GM18507 (cell line): ENCODE measurements around the gene ZC3H18.

Source experiments
- DNase-seq: peaks from one replicate; pipeline ENCODE4 v3.0.0; 2011; ENCODE audit warnings: low read depth; ENCODE audit not compliant: insufficient read length; ENCODE audit errors: extremely low spot score
- FAIRE-seq: peaks from 2 replicates; lab custom pipeline; 2011; peaks lifted over from hg19 to GRCh38; lab: Jason Lieb, UNC

ZC3H18 gene

GRCh38 chr16:88569985-88570690, at the start of gene ZC3H18:
TSS of gene ZC3H18 (plus strand) at chr16:88570403. CDS start at chr16:88577124, 6,721 bp downstream.
- FAIRE-seq (peak; percentile 80), DNase-seq (peak; percentile 99)

GRCh38 chr16:88521674-88522073, 48.5 kb upstream of the ZC3H18 start:
- FAIRE-seq (no peak), DNase-seq (no peak)

GRCh38 chr16:88522276-88522949, 47.8 kb upstream of the ZC3H18 start:
- no peak for FAIRE-seq

GRCh38 chr16:88523309-88524161, 46.7 kb upstream of the ZC3H18 start:
- no peak for FAIRE-seq
- DNase-seq = no peak

More at GRCh38 chr16:88522276-88522949, 47.8 kb upstream of the ZC3H18 start:
- DNase-seq = no peak

- DNase-seq = no peak
- FAIRE-seq = no peak
Observed at GRCh38 chr16:88524274-88524972, 45.8 kb upstream of the ZC3H18 start.

GRCh38 chr16:88524973-88525662, 45.1 kb upstream of the ZC3H18 start:
- FAIRE-seq (no peak), DNase-seq (no peak)

GRCh38 chr16:88525663-88525990, 44.6 kb upstream of the ZC3H18 start:
- FAIRE-seq (no peak), DNase-seq (no peak)

- DNase-seq (no peak), FAIRE-seq (no peak)
Observed at GRCh38 chr16:88526008-88526905, 43.9 kb upstream of the ZC3H18 start.

GRCh38 chr16:88526906-88527185, 43.4 kb upstream of the ZC3H18 start:
- FAIRE-seq (no peak), DNase-seq (no peak)

- DNase-seq = peak; percentile 48
- peak; percentile 73 for FAIRE-seq
Observed at GRCh38 chr16:88527186-88527936, 42.8 kb upstream of the ZC3H18 start.

GRCh38 chr16:88527937-88528743, 42.1 kb upstream of the ZC3H18 start:
- DNase-seq (no peak), FAIRE-seq (no peak)

GRCh38 chr16:88528902-88529318, 41.3 kb upstream of the ZC3H18 start:
- no peak for FAIRE-seq
- DNase-seq = no peak

- no peak for DNase-seq
- FAIRE-seq = no peak
Observed at GRCh38 chr16:88529596-88529995, 40.6 kb upstream of the ZC3H18 start.

GRCh38 chr16:88530051-88530857, 39.9 kb upstream of the ZC3H18 start:
- no peak for DNase-seq
- no peak for FAIRE-seq

GRCh38 chr16:88530858-88531203, 39.4 kb upstream of the ZC3H18 start:
- no peak for DNase-seq
- FAIRE-seq = no peak

- DNase-seq = no peak
- FAIRE-seq = no peak
Observed at GRCh38 chr16:88531346-88531745, 38.9 kb upstream of the ZC3H18 start.
